Hepatocyte (in vitro differentiated cells): ENCODE results near the gene ADAM33.

Experiments used
- CTCF ChIP-seq: fragments of 200-600 bp; sonication (generic); IDR thresholded peaks from 2 replicates; pipeline ENCODE4 v1.5.1; 2016; ENCODE audit warnings: antibody characterized with exemption, mild to moderate bottlenecking; ENCODE audit not compliant: poor library complexity
- EZH2 ChIP-seq: fragments of 200-600 bp; sonication (generic); IDR thresholded peaks from 2 replicates; pipeline ENCODE4 v1.6.1; 2016; ENCODE audit warnings: antibody characterized with exemption, mild to moderate bottlenecking, borderline replicate concordance
- EZH2phosphoT487 ChIP-seq: fragments of 200-600 bp; sonication (generic); IDR thresholded peaks from one replicate; pipeline ENCODE4 v1.6.1; 2018; ENCODE audit warnings: antibody characterized with exemption, mild to moderate bottlenecking, low read depth, moderate library complexity; ENCODE audit not compliant: unreplicated experiment, severe bottlenecking

DNA sequence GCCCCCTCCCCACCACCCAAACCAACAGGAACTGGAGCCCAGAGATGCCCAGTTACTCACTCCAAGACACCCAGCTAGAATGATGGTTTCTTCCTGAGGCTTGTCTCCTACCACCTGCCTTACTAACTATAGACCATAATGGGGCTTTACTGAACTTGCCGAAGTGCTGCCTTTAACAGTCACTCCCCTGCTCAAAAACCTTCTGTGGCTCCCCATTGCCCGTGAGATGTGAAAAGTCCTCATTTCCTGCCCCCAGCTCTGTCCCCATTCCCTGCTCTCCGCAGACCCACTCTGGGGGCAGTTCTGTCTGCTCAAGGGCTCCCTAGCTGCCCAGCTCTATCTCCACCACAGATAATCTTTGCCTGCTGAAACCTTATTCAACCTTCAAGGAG is 25.7 kb upstream of the ADAM33 start:
- TF ChIP-seq CTCF (no peak), EZH2 (no peak), EZH2phosphoT487 (no peak)
